SK-N-SH treated with all-trans-retinoic acid at 6 μM for 48 hours (cell line): ENCODE results near the gene KCP.

Source experiments
- OSR1 ChIP-seq: fragments of 250-450 bp; sonication (Bioruptor Pico); IDR thresholded peaks from 2 replicates; pipeline ENCODE4 v1.8.0; 2022; ENCODE audit warnings: moderate library complexity, mild to moderate bottlenecking, inconsistent platforms
- TF ChIP-seq, protein P1 (sequence below): fragments of 250-450 bp; sonication (Bioruptor Pico); IDR thresholded peaks from 2 replicates; pipeline ENCODE4 v1.8.0; 2020; ENCODE audit warnings: mild to moderate bottlenecking, moderate library complexity, borderline replicate concordance

DNA sequence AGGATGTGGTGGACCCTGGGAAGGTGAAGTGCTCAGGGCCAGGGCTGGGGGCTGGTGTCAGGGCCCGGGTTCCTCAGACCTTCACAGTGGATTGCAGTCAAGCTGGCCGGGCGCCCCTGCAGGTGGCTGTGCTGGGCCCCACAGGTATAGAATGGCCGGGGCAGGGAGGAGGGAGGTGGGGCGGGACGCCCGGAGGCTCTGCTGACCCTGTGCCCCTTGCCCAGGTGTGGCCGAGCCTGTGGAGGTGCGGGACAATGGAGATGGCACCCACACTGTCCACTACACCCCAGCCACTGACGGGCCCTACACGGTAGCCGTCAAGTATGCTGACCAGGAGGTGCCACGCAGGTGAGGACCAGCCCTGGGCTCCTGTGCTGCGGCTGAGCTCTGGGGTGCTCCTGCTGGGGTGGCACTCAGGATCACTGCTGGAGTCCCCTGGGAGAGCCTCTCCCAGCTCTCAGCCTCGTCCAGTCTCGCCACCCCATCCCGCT is 62.7 kb downstream of the KCP start:
- TF ChIP-seq OSR1, result no peak
- TF ChIP-seq, protein P1, sequence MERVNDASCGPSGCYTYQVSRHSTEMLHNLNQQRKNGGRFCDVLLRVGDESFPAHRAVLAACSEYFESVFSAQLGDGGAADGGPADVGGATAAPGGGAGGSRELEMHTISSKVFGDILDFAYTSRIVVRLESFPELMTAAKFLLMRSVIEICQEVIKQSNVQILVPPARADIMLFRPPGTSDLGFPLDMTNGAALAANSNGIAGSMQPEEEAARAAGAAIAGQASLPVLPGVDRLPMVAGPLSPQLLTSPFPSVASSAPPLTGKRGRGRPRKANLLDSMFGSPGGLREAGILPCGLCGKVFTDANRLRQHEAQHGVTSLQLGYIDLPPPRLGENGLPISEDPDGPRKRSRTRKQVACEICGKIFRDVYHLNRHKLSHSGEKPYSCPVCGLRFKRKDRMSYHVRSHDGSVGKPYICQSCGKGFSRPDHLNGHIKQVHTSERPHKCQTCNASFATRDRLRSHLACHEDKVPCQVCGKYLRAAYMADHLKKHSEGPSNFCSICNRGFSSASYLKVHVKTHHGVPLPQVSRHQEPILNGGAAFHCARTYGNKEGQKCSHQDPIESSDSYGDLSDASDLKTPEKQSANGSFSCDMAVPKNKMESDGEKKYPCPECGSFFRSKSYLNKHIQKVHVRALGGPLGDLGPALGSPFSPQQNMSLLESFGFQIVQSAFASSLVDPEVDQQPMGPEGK (CRISPR knock-in tag), result no peak
